ENCODE results near the gene SIGLEC12. TPM values are rescaled to one million over a fixed set of nuclear protein-coding genes. Genes with fewer than 3 reads are reported as not detected.

Gene SIGLEC12
- total and polyA plus RNA-seq, 9 of the 15 experiments (the other 6 are each of a cell fraction or from before 2014, with no cell fraction given): 0.08 to 1.3 (median 0.54) TPM

- TF ChIP-seq ZNF639 (CRISPR knock-in tag; conservative IDR thresholded peaks at IDR 0.05 in 1 of 2, IDR thresholded peaks at IDR 0.05 in 1 of 2) (no peak), SREBF1 (IDR thresholded peaks at IDR 0.05; ENCODE audit: borderline replicate concordance, low read depth, low read length) (no peak), ETV5 (CRISPR knock-in tag; IDR thresholded peaks at IDR 0.05; ENCODE audit: low read depth) (no peak), BRF1 (IDR thresholded peaks at IDR 0.05; ENCODE audit: borderline replicate concordance, extremely low read depth, insufficient read length) (no peak), FOXK1 (CRISPR knock-in tag; IDR thresholded peaks at IDR 0.05; ENCODE audit: borderline replicate concordance) (no peak; the same call in 1 of the 2 replicates), THRB (CRISPR knock-in tag; conservative IDR thresholded peaks at IDR 0.05) (no peak), MTF1 (CRISPR knock-in tag; IDR thresholded peaks at IDR 0.05; ENCODE audit: borderline replicate concordance) (no peak), ZNF311 (CRISPR knock-in tag; IDR thresholded peaks at IDR 0.05) (no peak), HOMEZ (CRISPR knock-in tag; IDR thresholded peaks at IDR 0.05) (no peak), PRDM10 (IDR thresholded peaks at IDR 0.05; ENCODE audit: partially characterized antibody) (no peak), SIN3A (IDR thresholded peaks at IDR 0.05; ENCODE audit: borderline replicate concordance in 2 of 2, control insufficient read depth in 1 of 2, low read depth in 2 of 2, low read length in 2 of 2) (peak in 1 of 2 experiments; percentile 4; a peak in 1 of 4 replicates), PTRF (tag; IDR thresholded peaks at IDR 0.05) (no peak), FOSL1 (tag; conservative IDR thresholded peaks at IDR 0.05) (no peak), RBM39 (optimal IDR thresholded peaks at IDR 0.05; ENCODE audit: low read depth, low read length) (no peak), ZNF274 (IDR thresholded peaks at IDR 0.05; ENCODE audit: borderline replicate concordance, low read depth, low read length) (no peak), BMI1 (IDR thresholded peaks at IDR 0.05; ENCODE audit: low read length) (no peak), E2F3 (CRISPR knock-in tag; IDR thresholded peaks at IDR 0.05) (no peak), MAX (CRISPR knock-in tag; IDR thresholded peaks at IDR 0.05) (peak; percentile 28; the same call in 1 of the 2 replicates), ZNF551 (CRISPR knock-in tag; IDR thresholded peaks at IDR 0.05) (no peak), ZNF12 (CRISPR knock-in tag; IDR thresholded peaks at IDR 0.05) (no peak)
Measured at GRCh38 chr19:51469162-51469561, 32.4 kb downstream of the SIGLEC12 start (continued).

Measured in K562 (cell line).